Activated CD4-positive, alpha-beta T cell treated with anti-CD3 and anti-CD28 coated beads, Interleukin-2, Interleukin-6, amounts not matched to agents 100 ng/mL and 50 ng/mL, durations not matched to agents 16 hours and 8 hours (primary cell): ENCODE results near the gene MRTO4.
A peak's percentile ranks its signal among the peaks of the same experiment; 100 is the strongest.
"Not testable (repeated sequence)": the region's sequence is repeated elsewhere in the genome, so short reads cannot be mapped to it uniquely, and the experiment has no call there.

Experiments used
- DNase-seq: peaks from one replicate; pipeline ENCODE4 v3.0.0-alpha.2; 2020

The MRTO4 gene

GRCh38 chr1:19251305-19252196, at the start of gene MRTO4, which contains the start of gene EMC1:
Gene MRTO4 (plus strand): TSS chr1:19251805. CDS start chr1:19251836, 31 bp downstream.
Gene EMC1 (minus strand): TSS chr1:19251524. CDS start chr1:19251509, 15 bp downstream.
- DNase-seq, result peak; percentile 94

DNA sequence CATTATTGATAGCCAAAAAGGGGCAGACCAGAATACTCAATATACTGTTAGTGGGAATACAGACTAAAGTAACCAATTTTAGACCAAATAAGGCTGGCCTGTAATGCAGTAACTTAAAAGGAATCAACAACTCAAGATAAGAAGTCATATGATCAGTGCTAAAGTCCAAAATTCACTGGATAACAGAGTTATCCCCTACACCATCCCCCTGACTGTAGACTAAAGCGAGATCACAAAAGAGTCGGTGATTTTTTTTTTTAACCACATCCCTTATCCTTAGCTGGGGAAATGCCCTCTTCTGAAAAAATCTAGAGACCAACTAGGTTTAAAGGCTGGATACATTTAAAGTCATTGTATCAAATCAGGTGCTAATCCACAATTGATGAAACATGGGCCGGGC, 49.2 kb upstream of the MRTO4 start:
- no peak for DNase-seq

GRCh38 chr1:19203440-19203839, 48.2 kb upstream of the MRTO4 start:
- no peak for DNase-seq

DNA sequence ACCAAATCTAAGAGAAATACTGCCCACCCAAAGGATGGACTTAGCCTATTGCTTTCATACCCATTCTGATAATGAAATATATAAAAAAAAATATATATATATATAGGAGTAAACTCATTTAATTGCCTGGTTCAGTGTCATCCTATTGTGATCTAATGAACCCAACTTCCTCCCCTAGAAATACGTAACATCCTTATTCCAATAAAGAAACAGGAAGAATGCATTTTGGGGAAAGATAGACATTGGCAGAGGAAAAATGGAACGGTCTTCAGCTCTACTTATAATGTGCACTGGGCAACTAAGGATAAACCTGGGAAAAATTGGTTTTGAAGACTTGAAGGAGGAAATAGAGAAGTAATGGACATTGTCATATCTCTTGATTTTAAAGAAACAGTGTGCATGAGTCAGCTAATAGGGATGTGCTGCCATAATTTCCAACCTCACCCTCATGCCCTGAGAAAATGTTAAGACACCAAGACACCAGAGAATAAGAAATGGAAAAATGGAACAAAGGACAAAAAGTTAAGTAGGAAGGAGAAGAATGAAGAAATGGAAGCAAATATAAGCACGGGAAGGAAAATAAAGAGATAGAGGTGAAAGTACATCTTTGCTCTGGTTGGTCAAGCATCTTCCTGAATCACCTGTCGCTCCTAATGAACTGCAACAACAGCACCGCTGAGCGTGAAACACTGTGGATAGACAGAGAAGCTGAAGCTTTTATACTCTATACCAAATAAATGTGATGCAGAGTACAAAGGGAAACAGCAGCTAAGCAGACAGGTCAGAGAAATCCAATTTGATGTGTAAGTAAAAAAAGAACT, 46.9 kb upstream of the MRTO4 start:
- DNase-seq, result no peak

DNA sequence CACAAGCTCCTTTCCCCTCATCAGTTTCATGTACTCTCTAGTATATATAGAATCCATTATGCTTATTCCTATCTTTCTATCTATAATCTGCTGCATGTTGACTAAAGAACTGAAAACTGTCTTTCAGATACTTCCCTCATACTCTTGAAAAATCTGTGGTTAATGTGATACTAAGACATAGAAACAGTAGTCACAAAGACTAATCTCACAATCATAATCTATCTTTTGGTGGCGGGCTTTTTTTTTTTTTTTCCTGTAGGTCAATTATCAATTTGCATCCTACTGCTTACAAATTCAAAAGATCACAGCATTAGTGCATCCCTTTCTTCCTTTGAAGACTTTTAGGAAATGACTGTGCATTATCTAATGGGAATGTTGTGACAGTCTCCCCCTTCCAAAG, 46.2 kb upstream of the MRTO4 start:
- DNase-seq, result peak; percentile 28

DNA sequence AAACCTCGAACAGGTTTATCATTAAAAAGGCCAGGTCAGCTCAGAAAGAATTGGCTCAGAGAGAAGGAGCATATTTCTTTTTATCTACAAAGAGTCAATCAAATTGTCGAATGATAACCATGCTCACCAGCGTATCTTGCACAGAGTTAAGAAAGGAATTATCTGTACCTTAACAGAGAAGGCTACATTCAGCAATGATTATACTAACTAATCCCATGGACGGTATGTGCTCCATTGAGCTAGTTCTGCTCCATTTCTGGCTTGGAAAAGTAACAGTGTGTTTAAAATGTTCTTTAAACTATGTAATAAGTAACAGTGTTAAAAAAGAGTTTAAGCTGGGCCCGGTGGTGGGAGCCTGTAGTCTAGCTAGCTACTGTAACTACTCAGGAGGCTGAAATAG, 45.8 kb upstream of the MRTO4 start:
- no peak for DNase-seq

DNA sequence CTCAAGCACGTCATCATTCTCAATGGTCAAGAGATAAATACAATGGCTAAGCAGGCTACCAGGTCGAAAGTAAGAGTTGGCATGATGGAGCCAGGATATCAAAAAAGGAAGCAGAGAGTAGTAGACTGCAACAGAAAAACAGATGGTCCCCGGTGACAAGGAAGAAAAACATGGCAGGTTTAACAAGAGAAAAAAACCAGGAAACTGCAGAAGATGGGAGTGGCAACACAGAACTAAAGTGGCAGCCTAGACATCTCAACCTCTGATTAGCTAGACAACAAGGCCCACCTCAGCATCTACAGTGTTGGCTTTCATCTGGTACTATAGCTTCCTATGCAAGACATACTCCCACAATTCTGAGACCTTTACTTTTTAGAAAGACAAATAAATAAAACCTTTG, 44.7 kb upstream of the MRTO4 start:
- DNase-seq, result no peak

DNA sequence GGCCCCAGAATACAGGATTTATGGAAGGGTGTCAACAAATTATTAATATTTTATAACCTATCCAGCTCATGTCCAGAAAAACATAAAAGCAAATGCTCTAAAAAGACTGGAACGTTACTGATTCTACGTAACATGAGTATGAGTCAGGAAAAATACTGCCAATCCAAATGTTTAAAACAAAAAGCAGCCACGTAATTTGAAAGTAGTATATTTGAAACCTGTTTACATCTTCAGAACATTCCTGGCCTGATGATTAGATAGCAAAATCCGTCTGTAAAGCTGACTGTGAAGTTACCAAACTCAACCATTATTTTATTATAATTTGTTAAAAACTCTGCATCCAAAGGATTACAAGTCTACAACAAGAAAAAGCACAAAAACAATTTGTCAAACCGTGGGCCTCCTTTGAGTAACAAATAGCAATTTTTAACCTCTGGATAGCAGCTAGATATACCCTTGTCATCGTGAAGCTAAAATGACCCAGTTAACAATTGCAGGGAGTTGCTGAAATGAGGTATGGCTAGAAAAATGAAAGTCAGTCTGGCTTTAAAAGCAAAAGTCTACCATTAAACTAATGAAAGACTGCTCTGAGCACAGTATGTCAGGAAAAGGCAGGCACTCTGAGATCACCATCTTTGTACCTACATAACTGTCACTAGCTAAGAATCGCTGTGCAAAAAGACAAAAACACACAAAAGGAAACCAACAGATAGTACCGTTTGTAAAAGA, 42.7 kb upstream of the MRTO4 start:
- no peak for DNase-seq

- peak; percentile 79 for DNase-seq
Observed at GRCh38 chr1:19209439-19209989, 42.1 kb upstream of the MRTO4 start.

GRCh38 chr1:19209990-19210771, 41.4 kb upstream of the MRTO4 start, which contains the start of gene UBR4:
Gene UBR4 (minus strand): TSS chr1:19210266. CDS start chr1:19210248, 18 bp downstream.
- peak; percentile 98 for DNase-seq

- no peak for DNase-seq
Observed at GRCh38 chr1:19210772-19211549, 40.6 kb upstream of the MRTO4 start.

- no peak for DNase-seq
Observed at GRCh38 chr1:19212167-19212566, 39.4 kb upstream of the MRTO4 start.

GRCh38 chr1:19213580-19213979, 38.0 kb upstream of the MRTO4 start:
- no peak for DNase-seq

GRCh38 chr1:19216585-19216984, 35.0 kb upstream of the MRTO4 start:
- DNase-seq, result not testable (repeated sequence)

GRCh38 chr1:19219451-19219850, 32.2 kb upstream of the MRTO4 start:
- no peak for DNase-seq

- no peak for DNase-seq
Observed at GRCh38 chr1:19220080-19220846, 31.3 kb upstream of the MRTO4 start.

GRCh38 chr1:19220991-19221390, 30.6 kb upstream of the MRTO4 start:
- no peak for DNase-seq

DNA sequence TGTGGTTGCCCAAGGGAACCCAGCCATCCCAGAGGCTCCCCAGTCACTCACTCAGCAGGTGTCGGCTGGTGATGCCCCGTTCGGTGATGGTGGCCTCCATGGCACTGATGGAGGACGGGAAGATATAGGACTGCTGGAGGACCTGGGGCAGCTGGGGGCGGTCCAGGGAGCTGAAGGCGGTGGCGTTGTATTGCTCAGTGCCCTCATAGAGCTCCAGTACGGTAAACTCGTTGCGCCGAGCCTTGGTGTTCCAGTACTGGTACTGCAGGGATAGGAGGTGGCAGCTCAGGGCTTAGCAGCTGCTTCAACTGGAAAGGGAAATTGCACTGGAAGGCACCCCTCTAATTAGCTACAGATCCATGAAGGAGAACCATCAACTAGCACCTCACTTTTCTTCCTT, 29.0 kb upstream of the MRTO4 start:
- no peak for DNase-seq

- no peak for DNase-seq
Observed at GRCh38 chr1:19222979-19223824, 28.4 kb upstream of the MRTO4 start.
